ENCODE measurements around the gene LDLRAD3. TPM values are rescaled to one million over a fixed set of nuclear protein-coding genes. Genes with fewer than 3 reads are reported as not detected.

LDLRAD3 gene
- total and polyA plus RNA-seq, 4 donors = 20.9 to 25.6 (median 22.8) TPM

DNA sequence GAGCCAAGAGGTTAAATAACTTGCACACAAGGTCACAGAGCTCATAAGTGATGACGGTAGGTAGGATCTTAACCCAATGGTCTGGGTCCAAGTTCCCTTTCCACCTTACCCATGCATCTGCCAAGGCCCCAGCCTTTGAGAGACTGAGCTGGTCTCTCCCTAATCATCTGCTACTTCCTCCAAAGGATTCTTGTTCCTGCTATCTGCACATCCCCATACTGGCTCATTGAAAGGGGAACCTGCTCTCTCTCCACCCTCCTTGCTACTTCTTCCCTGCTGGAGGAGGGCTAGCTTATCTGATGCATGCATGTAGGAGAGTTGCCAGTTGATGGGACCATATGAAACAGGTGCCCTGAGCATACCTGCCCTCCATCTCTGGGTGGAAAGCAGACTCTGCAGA, 297.6 kb downstream of the LDLRAD3 start:
- Histone ChIP-seq H3K36me3 (ENCODE audit: control insufficient read depth, insufficient read depth, low read length) (no peaks in the 10 kb centered on the region), H3K27me3 (ENCODE audit: control insufficient read depth, insufficient read depth, low read length) (no peaks in the 10 kb centered on the region), H3K27ac (ENCODE audit: low read depth, low read length) (no peak overlapping the region), H3K4me1 (ENCODE audit: control insufficient read depth, insufficient read depth, low read length) (peaks cover 8% of the 10 kb centered on the region), H3K4me3 (ENCODE audit: low read depth, low read length) (no peak overlapping the region), H3K9me3 (ENCODE audit: control insufficient read depth, insufficient read depth, low read length) (no peaks in the 10 kb centered on the region)
- WGBS (ENCODE audit: insufficient coverage) = 80% methylated on average over 1 of the region's 1 CpG
- DNase-seq (ENCODE audit: low read depth in 4 of 6, low spot score in 6 of 6) = no peak

DNA sequence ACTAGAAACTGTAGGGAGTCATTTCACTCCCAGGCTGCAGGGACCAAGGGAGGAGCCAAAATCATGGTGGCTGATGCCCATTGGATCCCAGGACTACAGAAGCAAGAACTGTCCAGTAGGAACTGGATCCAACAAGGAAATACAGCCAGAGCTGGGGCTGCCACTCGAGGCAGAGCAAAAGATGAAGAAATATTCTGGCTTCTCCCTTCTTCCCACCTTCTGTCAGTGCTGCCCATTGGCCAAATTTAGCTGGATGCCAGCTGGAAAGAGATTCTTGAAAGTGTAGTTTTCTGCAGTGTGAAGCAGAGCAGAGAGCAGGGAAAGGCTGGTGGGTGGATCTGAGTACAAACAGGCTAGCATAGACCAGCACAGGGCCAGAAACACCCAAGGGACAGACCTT, 299.8 kb downstream of the LDLRAD3 start:
- no peaks in the 10 kb centered on the region for H3K27me3 ChIP-seq (ENCODE audit: control insufficient read depth, insufficient read depth, low read length)
- H3K9me3 ChIP-seq (ENCODE audit: control insufficient read depth, insufficient read depth, low read length) = no peaks in the 10 kb centered on the region
- WGBS (ENCODE audit: insufficient coverage) = 100% methylated on average over 1 of the region's 1 CpG
- H3K27ac ChIP-seq (ENCODE audit: low read depth, low read length) = no peak overlapping the region
- H3K4me1 ChIP-seq (ENCODE audit: control insufficient read depth, insufficient read depth, low read length) = peaks cover 8% of the 10 kb centered on the region
- H3K36me3 ChIP-seq (ENCODE audit: control insufficient read depth, insufficient read depth, low read length) = no peaks in the 10 kb centered on the region
- no peak overlapping the region for H3K4me3 ChIP-seq (ENCODE audit: low read depth, low read length)
- DNase-seq (ENCODE audit: low read depth in 4 of 6, low spot score in 6 of 6) = peak in 1 of 6 donors; percentile 75

DNA sequence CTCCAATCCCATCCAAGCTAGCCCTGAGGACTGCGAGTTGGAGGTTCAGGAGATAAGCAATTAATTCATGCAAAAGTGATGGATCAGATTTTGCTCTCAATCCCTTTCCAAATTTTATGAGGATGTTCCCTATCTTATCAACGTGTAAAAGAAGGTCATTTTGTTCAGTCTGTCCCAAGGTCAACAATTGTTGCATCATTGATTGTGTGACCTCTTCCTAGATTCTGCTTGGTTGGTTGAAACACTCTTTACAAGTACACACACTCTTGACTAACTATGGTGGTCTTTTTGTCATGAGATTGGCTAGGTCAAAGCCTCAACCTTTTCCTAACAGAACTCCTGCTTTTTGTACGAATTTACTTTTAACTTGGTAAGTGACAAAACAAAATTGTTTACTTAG, 303.6 kb downstream of the LDLRAD3 start:
- WGBS (ENCODE audit: insufficient coverage) = 100% methylated on average over 1 of the region's 3 CpGs
- peaks cover 12% of the 10 kb centered on the region for H3K4me1 ChIP-seq (ENCODE audit: control insufficient read depth, insufficient read depth, low read length)
- no peaks in the 10 kb centered on the region for H3K36me3 ChIP-seq (ENCODE audit: control insufficient read depth, insufficient read depth, low read length)
- H3K27ac ChIP-seq (ENCODE audit: low read depth, low read length) = no peak overlapping the region
- DNase-seq (ENCODE audit: low read depth in 4 of 6, low spot score in 6 of 6) = no peak
- H3K27me3 ChIP-seq (ENCODE audit: control insufficient read depth, insufficient read depth, low read length) = no peaks in the 10 kb centered on the region
- no peak overlapping the region for H3K4me3 ChIP-seq (ENCODE audit: low read depth, low read length)
- H3K9me3 ChIP-seq (ENCODE audit: control insufficient read depth, insufficient read depth, low read length) = peaks cover 4% of the 10 kb centered on the region

DNA sequence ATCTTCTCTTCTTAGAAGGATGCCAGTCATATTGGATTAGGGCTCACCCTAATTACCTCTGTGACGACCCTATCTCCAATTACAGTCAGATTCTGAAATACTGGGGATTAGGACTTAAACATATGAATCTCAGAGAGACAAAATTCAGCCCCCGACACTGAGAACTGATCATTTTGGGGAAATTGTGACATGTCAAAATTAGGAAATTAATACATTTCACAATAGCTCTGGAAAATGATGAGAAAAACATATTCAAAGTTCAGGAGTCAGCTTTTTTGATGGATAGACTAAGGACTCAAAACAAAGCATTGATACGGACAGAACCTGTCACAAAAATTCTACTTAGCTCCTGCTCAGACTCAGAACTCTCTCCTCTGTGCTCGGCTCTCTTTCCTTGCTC, 304.6 kb downstream of the LDLRAD3 start:
- Histone ChIP-seq H3K9me3 (ENCODE audit: control insufficient read depth, insufficient read depth, low read length) (peaks cover 4% of the 10 kb centered on the region), H3K27me3 (ENCODE audit: control insufficient read depth, insufficient read depth, low read length) (no peaks in the 10 kb centered on the region), H3K36me3 (ENCODE audit: control insufficient read depth, insufficient read depth, low read length) (no peaks in the 10 kb centered on the region), H3K27ac (ENCODE audit: low read depth, low read length) (no peak overlapping the region), H3K4me3 (ENCODE audit: low read depth, low read length) (no peak overlapping the region), H3K4me1 (ENCODE audit: control insufficient read depth, insufficient read depth, low read length) (peaks cover 20% of the 10 kb centered on the region)
- DNase-seq (ENCODE audit: low read depth in 4 of 6, low spot score in 6 of 6) = no peak
- 83% methylated on average over 2 of the region's 4 CpGs for WGBS (ENCODE audit: insufficient coverage)

DNA sequence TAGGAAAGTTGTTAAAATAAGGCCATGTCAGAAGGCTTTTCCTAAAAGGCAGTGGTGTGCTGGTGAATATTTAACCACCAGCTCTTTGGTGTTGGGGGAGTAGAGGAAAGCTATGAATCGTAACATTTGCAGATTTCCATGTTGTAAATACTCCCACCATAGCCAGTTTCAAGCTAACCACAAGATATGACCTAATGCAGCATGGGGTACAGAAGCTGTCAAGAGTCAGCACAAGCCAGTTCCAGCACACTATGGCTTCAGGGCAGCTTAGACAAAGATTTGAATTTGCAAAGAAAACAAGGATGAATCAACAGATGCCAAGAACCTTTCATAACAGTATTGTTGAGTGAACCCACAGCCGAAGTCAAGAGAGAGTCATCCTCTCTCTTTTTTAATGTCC, 305.4 kb downstream of the LDLRAD3 start:
- Histone ChIP-seq H3K27me3 (ENCODE audit: control insufficient read depth, insufficient read depth, low read length) (no peaks in the 10 kb centered on the region), H3K9me3 (ENCODE audit: control insufficient read depth, insufficient read depth, low read length) (peaks cover 4% of the 10 kb centered on the region), H3K4me3 (ENCODE audit: low read depth, low read length) (no peak overlapping the region), H3K36me3 (ENCODE audit: control insufficient read depth, insufficient read depth, low read length) (no peaks in the 10 kb centered on the region), H3K27ac (ENCODE audit: low read depth, low read length) (no peak overlapping the region), H3K4me1 (ENCODE audit: control insufficient read depth, insufficient read depth, low read length) (peaks cover 22% of the 10 kb centered on the region)
- DNase-seq (ENCODE audit: low read depth in 4 of 6, low spot score in 6 of 6) = no peak
- WGBS (ENCODE audit: insufficient coverage) = no CpG with 5 or more reads among the region's 2 CpGs

DNA sequence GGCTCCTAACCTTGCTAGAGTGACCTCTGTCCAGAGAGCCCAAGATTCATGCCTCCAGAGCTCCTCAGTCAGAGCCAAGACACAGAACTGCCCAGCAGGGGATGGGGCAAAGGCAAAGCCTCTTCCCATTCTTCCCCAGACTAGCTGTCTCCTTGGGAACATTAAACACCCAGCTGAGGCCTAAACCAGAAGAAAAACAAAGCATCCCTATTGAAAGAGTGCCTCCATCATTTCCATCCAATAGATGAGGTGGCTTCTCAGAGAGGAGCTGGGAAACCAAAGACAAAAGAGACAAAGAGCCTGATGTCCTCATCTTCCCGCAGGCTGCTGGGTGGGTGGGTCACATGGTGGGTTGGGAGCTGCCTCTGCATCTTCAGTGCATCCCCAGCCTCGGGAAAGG, 308.0 kb downstream of the LDLRAD3 start:
- DNase-seq (ENCODE audit: low read depth in 4 of 6, low spot score in 6 of 6) = peak in 2 of 6 donors; percentile 26 to 44
- Histone ChIP-seq H3K9me3 (ENCODE audit: control insufficient read depth, insufficient read depth, low read length) (peaks cover 4% of the 10 kb centered on the region), H3K36me3 (ENCODE audit: control insufficient read depth, insufficient read depth, low read length) (no peaks in the 10 kb centered on the region), H3K27me3 (ENCODE audit: control insufficient read depth, insufficient read depth, low read length) (no peaks in the 10 kb centered on the region), H3K4me3 (ENCODE audit: low read depth, low read length) (no peak overlapping the region), H3K27ac (ENCODE audit: low read depth, low read length) (no peak overlapping the region), H3K4me1 (ENCODE audit: control insufficient read depth, insufficient read depth, low read length) (peaks cover 22% of the 10 kb centered on the region)
- WGBS (ENCODE audit: insufficient coverage) = no CpG with 5 or more reads among the region's 2 CpGs

DNA sequence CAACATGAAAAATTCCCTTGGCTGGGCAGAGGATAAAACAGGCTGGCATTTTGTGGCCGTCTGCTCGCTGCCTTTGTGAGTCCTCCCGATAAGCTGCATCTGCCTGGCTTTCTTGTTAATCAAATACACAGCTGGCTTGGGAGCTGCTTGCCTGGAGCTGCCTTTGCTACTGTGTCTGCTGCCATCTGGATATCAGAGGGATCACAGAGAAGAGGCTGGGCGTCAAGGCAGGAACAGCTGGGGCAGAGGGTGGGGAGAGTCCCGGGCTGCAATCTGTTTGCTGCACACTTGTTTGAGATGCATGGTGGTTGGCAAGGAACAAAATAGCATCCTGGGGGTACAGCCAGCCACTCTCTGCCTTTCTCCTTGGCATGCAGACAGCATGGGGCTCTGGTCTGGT, 309.4 kb downstream of the LDLRAD3 start:
- Histone ChIP-seq H3K4me3 (ENCODE audit: low read depth, low read length) (no peak overlapping the region), H3K27me3 (ENCODE audit: control insufficient read depth, insufficient read depth, low read length) (no peaks in the 10 kb centered on the region), H3K9me3 (ENCODE audit: control insufficient read depth, insufficient read depth, low read length) (peaks cover 4% of the 10 kb centered on the region), H3K36me3 (ENCODE audit: control insufficient read depth, insufficient read depth, low read length) (no peaks in the 10 kb centered on the region), H3K27ac (ENCODE audit: low read depth, low read length) (no peak overlapping the region), H3K4me1 (ENCODE audit: control insufficient read depth, insufficient read depth, low read length) (peaks cover 29% of the 10 kb centered on the region)
- WGBS (ENCODE audit: insufficient coverage) = 17% methylated on average over 5 of the region's 5 CpGs
- DNase-seq (ENCODE audit: low read depth in 4 of 6, low spot score in 6 of 6) = peak; percentile 49 to 97 (median 64)

DNA sequence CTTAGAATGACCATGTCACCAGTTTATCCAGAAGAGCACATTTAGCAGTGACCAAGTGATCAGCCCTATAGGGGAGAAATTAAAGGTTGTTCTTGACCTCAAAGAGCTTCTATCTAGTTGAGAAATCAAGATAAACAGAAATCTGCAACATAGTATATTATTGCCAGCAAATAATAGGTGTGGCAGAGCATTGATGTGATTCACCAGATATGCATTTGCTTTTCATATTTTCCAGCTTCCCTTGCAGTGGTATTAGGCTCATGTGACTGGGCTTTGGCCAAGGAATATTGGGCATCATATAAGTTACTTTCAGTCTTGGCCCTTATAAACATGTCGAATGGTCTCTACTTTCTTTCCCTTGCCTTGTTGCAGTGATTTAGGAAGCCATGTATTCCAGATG, 310.9 kb downstream of the LDLRAD3 start:
- 75% methylated on average over 1 of the region's 1 CpG for WGBS (ENCODE audit: insufficient coverage)
- Histone ChIP-seq H3K27me3 (ENCODE audit: control insufficient read depth, insufficient read depth, low read length) (no peaks in the 10 kb centered on the region), H3K9me3 (ENCODE audit: control insufficient read depth, insufficient read depth, low read length) (peaks cover 4% of the 10 kb centered on the region)

DNA sequence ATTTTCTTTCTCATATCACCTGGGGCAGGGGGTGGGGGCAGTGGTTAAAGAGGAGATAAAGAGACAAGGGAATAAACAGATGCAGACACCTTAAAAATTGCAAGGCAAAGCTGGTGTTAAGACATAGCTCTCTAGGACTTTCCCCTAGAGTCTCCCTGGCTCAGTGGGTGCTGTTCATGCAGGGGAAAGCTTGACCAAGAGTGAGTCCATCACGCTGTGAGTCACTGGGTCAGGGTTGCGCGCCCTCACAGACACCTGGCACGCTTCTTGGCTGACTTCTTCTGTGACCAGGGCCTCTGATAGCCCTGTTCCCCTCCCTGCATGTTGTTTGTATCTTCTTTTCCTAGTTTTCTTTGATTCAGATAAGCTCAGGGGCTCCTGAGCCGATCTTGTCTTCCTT, 313.5 kb downstream of the LDLRAD3 start:
- 69% methylated on average over 5 of the region's 5 CpGs for WGBS (ENCODE audit: insufficient coverage)
- Histone ChIP-seq H3K27me3 (ENCODE audit: control insufficient read depth, insufficient read depth, low read length) (no peaks in the 10 kb centered on the region), H3K27ac (ENCODE audit: low read depth, low read length) (no peak overlapping the region), H3K4me1 (ENCODE audit: control insufficient read depth, insufficient read depth, low read length) (peaks cover 31% of the 10 kb centered on the region), H3K9me3 (ENCODE audit: control insufficient read depth, insufficient read depth, low read length) (no peaks in the 10 kb centered on the region), H3K4me3 (ENCODE audit: low read depth, low read length) (no peak overlapping the region), H3K36me3 (ENCODE audit: control insufficient read depth, insufficient read depth, low read length) (no peaks in the 10 kb centered on the region)
- no peak for DNase-seq (ENCODE audit: low read depth in 4 of 6, low spot score in 6 of 6)

More for the DNA sequence above, 310.9 kb downstream of the LDLRAD3 start:
- Histone ChIP-seq H3K4me1 (ENCODE audit: control insufficient read depth, insufficient read depth, low read length) (peaks cover 41% of the 10 kb centered on the region), H3K4me3 (ENCODE audit: low read depth, low read length) (no peak overlapping the region), H3K36me3 (ENCODE audit: control insufficient read depth, insufficient read depth, low read length) (no peaks in the 10 kb centered on the region), H3K27ac (ENCODE audit: low read depth, low read length) (no peak overlapping the region)
- no peak for DNase-seq (ENCODE audit: low read depth in 4 of 6, low spot score in 6 of 6)

DNA sequence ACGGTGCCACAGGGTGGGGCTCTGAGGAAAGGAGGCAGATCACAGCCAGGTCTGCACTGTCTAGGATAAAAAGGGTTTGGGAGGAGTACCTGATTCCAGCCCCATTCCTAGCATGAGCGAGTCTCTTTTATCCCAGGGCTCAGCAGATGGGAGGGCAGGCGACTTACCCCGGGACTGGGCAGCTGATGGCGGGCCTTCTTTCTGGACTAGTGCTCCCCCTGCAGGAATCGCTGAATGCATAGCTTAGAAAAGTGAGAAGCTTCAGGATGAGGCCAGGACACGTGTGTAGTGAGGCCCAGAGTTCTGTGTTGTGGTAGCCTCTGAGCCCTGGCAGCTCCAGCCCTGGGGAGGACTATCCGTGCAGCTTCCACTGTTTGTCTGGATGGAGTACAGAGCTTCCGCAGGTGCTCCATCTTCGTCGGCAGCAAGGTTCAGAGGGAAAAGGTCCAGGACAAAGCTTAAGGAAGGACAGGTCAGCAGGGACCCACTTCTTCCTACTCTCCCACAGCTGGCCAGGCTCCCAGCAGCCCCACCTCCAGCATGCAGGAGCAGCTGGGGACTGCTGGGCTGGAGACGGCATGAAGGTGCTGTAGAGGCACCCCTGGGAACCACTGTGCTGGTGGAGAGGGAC, 315.0 kb downstream of the LDLRAD3 start:
- no peaks in the 10 kb centered on the region for H3K9me3 ChIP-seq (ENCODE audit: control insufficient read depth, insufficient read depth, low read length)
- no peak overlapping the region for H3K27ac ChIP-seq (ENCODE audit: low read depth, low read length)
- no peaks in the 10 kb centered on the region for H3K27me3 ChIP-seq (ENCODE audit: control insufficient read depth, insufficient read depth, low read length)
- H3K4me1 ChIP-seq (ENCODE audit: control insufficient read depth, insufficient read depth, low read length) = peaks cover 21% of the 10 kb centered on the region
- H3K4me3 ChIP-seq (ENCODE audit: low read depth, low read length) = no peak overlapping the region
- no peaks in the 10 kb centered on the region for H3K36me3 ChIP-seq (ENCODE audit: control insufficient read depth, insufficient read depth, low read length)
- 20% methylated on average over 9 of the region's 12 CpGs for WGBS (ENCODE audit: insufficient coverage)
- DNase-seq (ENCODE audit: low read depth in 4 of 6, low spot score in 6 of 6) = peak in 2 of 6 donors; percentile 75 to 81

Data from spinal cord (tissue), 10 donors.